SH-SY5Y (cell line): ENCODE measurements around the gene CDR2.

Experiments
- GATA2 ChIP-seq: IDR thresholded peaks from 2 replicates; pipeline ENCODE4 v1.6.1; 2011; ENCODE audit warnings: mild to moderate bottlenecking, low read depth, low read length
- GATA3 ChIP-seq: IDR thresholded peaks from 2 replicates; pipeline ENCODE4 v1.6.1; 2011; ENCODE audit warnings: low read depth, mild to moderate bottlenecking, low read length, moderate library complexity

Gene CDR2

GRCh38 chr16:22374311-22375116 is at the start of gene CDR2:
Gene CDR2, minus strand, starts transcription at chr16:22374619. Its CDS starts 310 bp downstream, at chr16:22374309.
- TF ChIP-seq GATA3 (no peak), GATA2 (no peak)

GRCh38 chr16:22423716-22424115 is 49.3 kb upstream of the CDR2 start:
- TF ChIP-seq GATA3 (no peak), GATA2 (no peak)

DNA sequence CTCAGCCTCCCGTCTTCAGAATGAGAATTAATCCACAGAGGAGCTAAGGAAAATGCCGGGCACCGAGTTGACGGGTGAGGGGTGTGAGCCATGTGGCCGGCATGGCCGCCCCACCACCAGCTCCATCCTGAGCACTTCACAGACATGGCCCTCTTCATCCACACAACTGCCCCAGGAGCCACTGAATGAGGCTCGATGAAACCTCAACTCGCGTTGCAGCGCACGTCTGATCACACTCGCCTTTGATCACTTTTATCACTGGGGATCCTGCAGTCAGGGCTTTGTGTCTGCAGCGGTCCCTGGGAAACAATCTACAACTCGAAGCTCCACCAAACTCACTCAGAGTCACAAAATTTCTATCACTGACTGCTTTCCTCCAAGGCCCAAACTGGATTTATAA is 46.7 kb upstream of the CDR2 start:
- no peak for TF ChIP-seq GATA2

- TF ChIP-seq GATA3 (no peak), GATA2 (no peak)
These were observed 46.3 kb upstream of the CDR2 start for GRCh38 chr16:22420606-22421135.

- TF ChIP-seq GATA3 (no peak), GATA2 (no peak)
These were observed 45.5 kb upstream of the CDR2 start for GRCh38 chr16:22419908-22420307.

DNA sequence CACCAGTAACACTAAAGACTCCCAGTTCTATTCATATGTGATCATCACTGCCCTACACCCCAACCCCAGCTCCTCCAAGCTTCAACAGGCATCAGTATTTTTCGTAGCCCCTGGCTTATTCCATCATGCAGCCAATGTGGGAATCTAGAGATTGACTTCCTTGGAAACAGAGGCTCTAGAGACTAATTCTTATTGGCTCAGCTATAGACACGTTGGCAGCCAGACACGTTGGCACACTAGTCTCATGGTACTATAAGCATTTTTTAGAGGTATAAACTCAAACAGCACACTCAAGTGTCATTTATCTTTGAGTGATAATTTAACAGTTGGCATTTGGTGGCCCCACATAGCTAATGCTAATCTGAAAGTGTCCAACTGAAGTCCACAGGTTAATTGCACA is 44.4 kb upstream of the CDR2 start:
- TF ChIP-seq GATA2 (no peak), GATA3 (no peak)

- TF ChIP-seq GATA3 (no peak), GATA2 (no peak)
These were observed 42.6 kb upstream of the CDR2 start for GRCh38 chr16:22417019-22417418.

- no peak for TF ChIP-seq GATA3
- TF ChIP-seq GATA2 = no peak
These were observed 39.4 kb upstream of the CDR2 start for GRCh38 chr16:22413819-22414218.

GRCh38 chr16:22407486-22407885 is 33.1 kb upstream of the CDR2 start:
- no peak for TF ChIP-seq GATA3
- TF ChIP-seq GATA2 = no peak

GRCh38 chr16:22402191-22402590 is 27.8 kb upstream of the CDR2 start:
- no peak for TF ChIP-seq GATA2
- TF ChIP-seq GATA3 = no peak

GRCh38 chr16:22400900-22401299 is 26.5 kb upstream of the CDR2 start:
- TF ChIP-seq GATA3 (no peak), GATA2 (no peak)

DNA sequence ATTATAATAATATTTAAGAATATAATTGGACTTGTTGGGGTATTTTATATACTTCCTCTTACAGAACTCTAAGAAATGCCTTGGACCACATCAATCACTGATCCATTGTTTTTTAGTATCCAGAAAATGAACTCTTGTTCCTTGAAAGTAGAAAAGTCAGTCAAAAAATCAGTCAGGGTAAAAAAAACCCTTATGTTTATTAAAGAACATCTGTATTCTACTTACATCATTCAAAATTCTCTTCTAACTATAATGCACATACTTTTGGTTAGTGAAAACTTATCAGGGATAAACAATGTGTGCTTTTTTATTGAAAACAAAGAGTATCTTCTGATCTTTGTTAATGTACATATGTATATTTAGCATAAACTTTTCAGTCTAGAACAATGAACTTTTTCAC is 23.5 kb upstream of the CDR2 start:
- no peak for TF ChIP-seq GATA3
- TF ChIP-seq GATA2 = no peak

GRCh38 chr16:22397464-22397863 is 23.0 kb upstream of the CDR2 start:
- TF ChIP-seq GATA3 (no peak), GATA2 (no peak)

DNA sequence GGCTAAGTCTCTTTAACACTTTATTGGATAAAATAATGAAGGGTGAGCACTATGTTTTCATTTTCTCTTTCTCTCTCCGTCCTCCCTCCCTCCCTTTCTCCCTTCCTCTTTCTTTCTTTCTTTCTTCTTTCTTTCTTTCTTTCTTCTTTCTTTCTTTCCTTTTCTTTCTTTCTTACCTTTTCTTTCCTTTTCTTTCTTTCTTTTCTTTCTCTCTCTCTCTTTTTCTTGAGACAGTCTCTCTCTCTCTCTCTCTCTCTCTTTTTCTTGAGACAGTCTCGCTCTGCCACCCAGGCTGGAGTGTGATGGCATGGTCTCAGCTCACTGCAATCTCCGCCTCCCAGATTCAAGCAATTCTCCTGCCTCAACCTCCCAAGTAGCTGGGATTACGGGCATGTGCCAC is 21.5 kb upstream of the CDR2 start:
- TF ChIP-seq GATA2 = no peak
- TF ChIP-seq GATA3 = no peak

DNA sequence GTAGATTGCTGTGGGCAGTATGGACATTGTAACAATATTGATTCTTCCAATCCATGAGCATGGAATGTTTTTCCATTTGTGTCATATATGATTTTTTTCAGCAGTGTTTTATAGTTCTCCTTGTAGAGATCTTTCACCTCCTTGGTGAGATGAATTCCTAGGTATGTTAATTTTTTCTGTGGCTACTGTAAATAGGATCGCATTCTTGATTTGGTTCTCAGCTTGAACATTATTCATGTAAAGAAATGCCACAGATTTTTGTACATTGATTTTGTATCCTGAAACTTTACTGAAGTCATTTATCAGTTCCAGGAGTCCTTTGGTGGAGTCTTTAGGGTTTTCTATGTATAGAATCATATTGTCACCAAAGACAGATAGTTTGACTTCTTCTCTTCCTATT is 19.7 kb upstream of the CDR2 start:
- no peak for TF ChIP-seq GATA2
- no peak for TF ChIP-seq GATA3

DNA sequence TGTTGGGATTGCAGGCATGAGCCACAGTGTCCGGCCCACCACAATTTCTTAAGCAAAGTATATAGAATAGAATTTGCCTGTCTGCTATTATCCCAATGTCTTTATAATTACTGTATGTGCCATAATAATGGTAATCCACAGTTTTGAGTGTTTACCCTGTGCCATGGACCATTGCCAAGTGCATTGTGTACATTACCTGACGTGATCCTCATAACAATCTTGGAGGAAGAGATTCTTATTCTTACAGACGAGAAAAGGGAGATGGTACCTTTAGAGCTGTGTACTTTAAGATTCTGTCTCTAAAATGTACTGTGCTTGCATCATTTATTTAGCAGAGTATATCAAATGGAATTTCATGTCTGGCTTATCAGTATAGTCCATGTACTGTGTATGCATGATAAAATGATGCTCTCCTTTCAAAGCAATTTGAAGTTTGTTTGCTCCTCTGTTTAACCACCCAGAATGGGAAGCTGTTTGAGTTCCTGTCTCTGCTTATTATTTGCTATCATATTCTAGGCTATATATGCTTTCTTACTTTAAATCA is 13.8 kb upstream of the CDR2 start:
- TF ChIP-seq GATA2 (no peak), GATA3 (no peak)
